HG03045 (cell line): Measurements from ENCODE around the gene DENND1A.

Experiments used
- ATAC-seq: cut with Tn5 transposase; IDR thresholded peaks from one replicate; pipeline ENCODE4 v1.9.1; 2021; ENCODE audit warnings: mild to moderate bottlenecking, moderate library complexity; ENCODE audit not compliant: unreplicated experiment

The DENND1A gene

GRCh38 chr9:123365881-123366528 lies 563.9 kb downstream of the DENND1A start:
- no peak for ATAC-seq

GRCh38 chr9:123365287-123365880 lies 564.5 kb downstream of the DENND1A start:
- ATAC-seq = no peak

GRCh38 chr9:123364241-123364824 lies 565.6 kb downstream of the DENND1A start:
- ATAC-seq = no peak

- ATAC-seq = no peak
Measured at GRCh38 chr9:123362856-123363255, 567.1 kb downstream of the DENND1A start.

- no peak for ATAC-seq
Measured at GRCh38 chr9:123361731-123362510, 568.0 kb downstream of the DENND1A start.

GRCh38 chr9:123361086-123361730 lies 568.7 kb downstream of the DENND1A start:
- no peak for ATAC-seq

GRCh38 chr9:123360161-123361085 lies 569.5 kb downstream of the DENND1A start:
- ATAC-seq = no peak

- no peak for ATAC-seq
Measured at GRCh38 chr9:123359546-123359945, 570.4 kb downstream of the DENND1A start.

- ATAC-seq = no peak
Measured at GRCh38 chr9:123359106-123359505, 570.8 kb downstream of the DENND1A start.

GRCh38 chr9:123358181-123358905 lies 571.6 kb downstream of the DENND1A start:
- ATAC-seq = no peak

- ATAC-seq = no peak
Measured at GRCh38 chr9:123357743-123358059, 572.2 kb downstream of the DENND1A start.

- ATAC-seq = no peak
Measured at GRCh38 chr9:123356851-123357742, 572.8 kb downstream of the DENND1A start.

- no peak for ATAC-seq
Measured at GRCh38 chr9:123355761-123356431, 574.0 kb downstream of the DENND1A start, which contains the start of gene CRB2. Gene CRB2, plus strand, starts transcription at chr9:123356197. Its CDS starts 64 bp downstream, at chr9:123356261.

- ATAC-seq = no peak
Measured at GRCh38 chr9:123354806-123355508, 575.0 kb downstream of the DENND1A start.

- ATAC-seq = peak; percentile 53
Measured at GRCh38 chr9:123353984-123354591, 575.8 kb downstream of the DENND1A start.

- no peak for ATAC-seq
Measured at GRCh38 chr9:123353041-123353440, 576.9 kb downstream of the DENND1A start.
